Stimulated activated CD4-positive, alpha-beta T cell treated with anti-CD3 and anti-CD28 coated beads, Interleukin-2, amount 100 ng/mL, for 4 hours (primary cell): ENCODE data around the gene PRKD1.

Experiments used
- DNase-seq: peaks from one replicate; pipeline ENCODE4 v3.0.0-alpha.2; 2020; ENCODE audit warnings: low read depth

Gene PRKD1

GRCh38 chr14:29838752-29839151 is 88.9 kb downstream of the PRKD1 start:
- no peak for DNase-seq

- no peak for DNase-seq
Observed at GRCh38 chr14:29836395-29836794, 91.3 kb downstream of the PRKD1 start.

GRCh38 chr14:29832042-29832441 is 95.6 kb downstream of the PRKD1 start:
- DNase-seq = no peak

GRCh38 chr14:29829851-29830250 is 97.8 kb downstream of the PRKD1 start:
- no peak for DNase-seq

GRCh38 chr14:29823816-29824215 is 103.8 kb downstream of the PRKD1 start:
- DNase-seq = no peak

- DNase-seq = no peak
Observed at GRCh38 chr14:29822430-29822709, 105.3 kb downstream of the PRKD1 start.

GRCh38 chr14:29821661-29822429 is 105.8 kb downstream of the PRKD1 start:
- no peak for DNase-seq

GRCh38 chr14:29821242-29821641 is 106.4 kb downstream of the PRKD1 start:
- no peak for DNase-seq

GRCh38 chr14:29820785-29821184 is 106.9 kb downstream of the PRKD1 start:
- DNase-seq = no peak

GRCh38 chr14:29817767-29818405 is 109.8 kb downstream of the PRKD1 start:
- DNase-seq = no peak

GRCh38 chr14:29815016-29815674 is 112.5 kb downstream of the PRKD1 start:
- DNase-seq = no peak

GRCh38 chr14:29814156-29815015 is 113.3 kb downstream of the PRKD1 start:
- DNase-seq = no peak

GRCh38 chr14:29810682-29811081 is 117.0 kb downstream of the PRKD1 start:
- no peak for DNase-seq

- DNase-seq = no peak
Observed at GRCh38 chr14:29810064-29810463, 117.6 kb downstream of the PRKD1 start.

GRCh38 chr14:29806124-29806517 is 121.5 kb downstream of the PRKD1 start:
- no peak for DNase-seq

- DNase-seq = no peak
Observed at GRCh38 chr14:29805415-29806123, 122.1 kb downstream of the PRKD1 start.

- DNase-seq = no peak
Observed at GRCh38 chr14:29804481-29805266, 123.0 kb downstream of the PRKD1 start.

- DNase-seq = no peak
Observed at GRCh38 chr14:29803045-29803444, 124.6 kb downstream of the PRKD1 start.

- no peak for DNase-seq
Observed at GRCh38 chr14:29802211-29802610, 125.4 kb downstream of the PRKD1 start.

- no peak for DNase-seq
Observed at GRCh38 chr14:29800961-29801360, 126.7 kb downstream of the PRKD1 start.

- DNase-seq = no peak
Observed at GRCh38 chr14:29799464-29800095, 128.1 kb downstream of the PRKD1 start.
